ENCODE data around the gene STOM.

The STOM gene

GRCh38 chr9:121349009-121349408 lies 21.0 kb downstream of the STOM start:
- DNase-seq (ENCODE audit: low spot score), result no peak

DNA sequence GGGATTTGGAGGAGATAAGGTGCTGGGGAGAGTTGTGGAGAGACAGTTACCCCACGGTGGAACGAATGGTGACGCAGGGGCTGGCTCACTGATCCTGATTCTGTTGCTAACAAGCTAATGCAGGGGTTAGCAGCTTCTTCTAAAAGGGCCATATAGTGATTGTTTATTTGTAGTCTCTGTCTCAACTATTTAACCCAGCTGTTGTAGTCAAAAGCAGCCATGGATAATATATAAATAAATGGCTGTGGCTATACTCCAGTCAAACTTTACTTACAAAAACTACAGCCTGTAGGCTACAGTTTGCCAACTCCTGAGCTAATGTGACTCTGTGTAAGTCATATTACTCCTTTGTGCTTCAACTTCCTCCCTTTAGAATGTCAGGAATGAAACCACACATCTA lies 21.8 kb downstream of the STOM start:
- no peak for DNase-seq (ENCODE audit: low spot score)

DNA sequence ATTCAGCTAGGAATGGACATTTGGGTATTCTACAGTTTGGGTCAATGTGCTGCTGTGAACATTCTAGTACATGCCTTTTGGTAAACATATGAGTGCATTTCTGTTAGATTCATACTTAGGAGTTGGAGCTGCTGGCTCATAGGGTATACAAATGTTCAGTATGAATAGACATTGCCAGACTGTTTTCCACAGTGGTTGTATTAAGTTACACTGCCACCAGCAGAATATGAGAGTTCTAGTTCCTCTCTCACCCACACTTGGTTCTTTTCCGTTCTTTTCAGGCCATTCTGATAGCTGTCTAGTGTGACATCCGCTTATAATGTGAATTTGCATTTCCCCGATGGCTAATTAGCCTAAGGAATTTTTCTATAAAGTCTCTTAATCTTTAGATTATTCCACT lies 25.0 kb downstream of the STOM start:
- no peak for DNase-seq (ENCODE audit: low spot score)

GRCh38 chr9:121344184-121344583 lies 25.9 kb downstream of the STOM start:
- no peak for DNase-seq (ENCODE audit: low spot score)

DNA sequence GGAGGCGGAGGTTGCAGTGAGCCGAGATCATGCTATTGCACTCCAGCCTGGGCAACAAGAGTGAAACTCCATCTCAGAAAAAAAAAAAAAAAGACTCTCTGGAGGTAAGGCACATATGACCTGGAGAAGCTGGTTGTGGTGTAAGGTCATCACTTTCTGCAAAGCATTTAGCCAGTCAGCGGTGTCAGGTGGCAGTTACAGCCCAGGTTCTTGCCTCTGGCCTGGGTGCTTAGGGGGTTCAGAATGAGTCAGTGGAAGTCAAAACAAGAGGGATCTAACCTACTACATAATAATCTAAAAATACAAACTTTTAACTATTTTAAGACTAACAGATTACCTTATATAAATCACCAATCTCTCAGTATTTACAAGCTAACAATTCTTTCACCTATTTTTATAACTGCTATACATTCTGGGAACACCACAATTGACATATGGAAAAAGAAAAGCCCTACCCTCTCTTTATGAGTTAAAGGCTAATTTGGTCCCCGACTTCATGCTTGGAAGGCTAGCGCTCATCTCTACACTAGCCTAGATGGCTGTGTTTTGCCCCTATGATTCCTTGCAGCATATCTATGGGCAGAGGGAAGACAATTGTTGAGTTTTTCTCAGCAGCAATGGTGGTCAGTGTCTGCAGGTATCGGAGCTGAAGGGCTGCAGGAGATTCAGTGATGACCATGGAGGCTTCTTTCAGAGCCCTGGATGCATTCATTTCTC lies 29.2 kb downstream of the STOM start:
- DNase-seq (ENCODE audit: low spot score), result peak; percentile 22

- no peak for DNase-seq (ENCODE audit: low spot score)
Measured at GRCh38 chr9:121339437-121339836, 30.6 kb downstream of the STOM start.

DNA sequence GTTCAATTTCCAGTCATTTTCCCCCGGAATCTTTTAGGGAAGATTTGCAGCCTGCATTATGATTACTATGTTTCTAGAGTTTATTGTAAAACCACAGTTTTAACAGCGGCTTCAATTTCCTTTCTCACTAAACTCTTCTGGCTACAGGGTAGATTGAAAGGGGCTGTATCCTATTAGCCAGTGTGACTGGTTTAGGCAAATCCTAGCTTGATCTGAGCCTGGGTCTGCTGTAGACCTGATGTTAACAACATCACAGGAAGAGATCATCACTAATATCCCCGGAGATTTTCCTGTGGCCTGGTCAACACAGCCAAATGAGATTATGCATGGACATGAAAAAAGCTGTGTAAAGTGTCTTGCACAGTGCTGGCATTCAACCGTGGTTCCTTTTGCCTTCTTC lies 33.4 kb downstream of the STOM start:
- no peak for DNase-seq (ENCODE audit: low spot score)

DNA sequence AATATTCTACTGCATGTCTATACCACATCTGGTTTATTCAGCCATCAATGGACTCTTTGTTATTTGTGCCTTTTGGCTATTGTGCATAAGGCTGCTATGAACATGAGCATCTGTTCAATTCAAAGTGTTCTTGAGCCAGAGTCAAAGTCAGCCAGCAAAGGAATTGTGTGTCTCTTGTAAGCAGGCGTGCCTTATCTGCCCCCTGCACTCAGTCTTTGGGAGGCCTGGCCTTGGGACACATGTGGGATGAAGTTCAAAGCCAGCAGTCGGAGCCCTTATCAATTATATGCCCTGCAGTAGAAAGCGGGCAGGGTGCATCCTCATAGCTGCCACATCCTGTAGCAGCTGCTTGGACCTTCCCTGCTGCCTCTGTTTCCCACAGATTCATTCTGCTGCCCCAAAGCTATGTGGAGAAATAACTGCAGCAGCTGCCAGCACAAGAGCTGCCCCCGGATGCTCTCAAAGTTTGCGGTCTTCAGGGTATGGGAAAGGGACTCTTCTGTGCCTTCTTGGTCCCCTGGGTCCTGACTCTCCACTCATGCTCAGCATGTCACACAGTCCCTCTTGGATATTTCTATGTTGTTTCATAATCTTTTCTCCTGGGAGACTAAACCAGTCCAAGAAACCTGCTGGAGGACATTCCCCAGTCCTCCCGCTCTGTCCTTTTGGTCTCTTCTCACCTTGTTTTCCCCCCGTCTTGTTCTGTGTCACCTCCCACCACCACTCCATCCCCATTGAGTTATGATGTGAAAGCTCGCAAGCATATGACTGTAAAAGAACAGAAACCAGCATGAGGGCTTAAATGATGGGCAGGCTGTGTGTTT lies 35.9 kb downstream of the STOM start:
- DNase-seq (ENCODE audit: low spot score), result no peak

DNA sequence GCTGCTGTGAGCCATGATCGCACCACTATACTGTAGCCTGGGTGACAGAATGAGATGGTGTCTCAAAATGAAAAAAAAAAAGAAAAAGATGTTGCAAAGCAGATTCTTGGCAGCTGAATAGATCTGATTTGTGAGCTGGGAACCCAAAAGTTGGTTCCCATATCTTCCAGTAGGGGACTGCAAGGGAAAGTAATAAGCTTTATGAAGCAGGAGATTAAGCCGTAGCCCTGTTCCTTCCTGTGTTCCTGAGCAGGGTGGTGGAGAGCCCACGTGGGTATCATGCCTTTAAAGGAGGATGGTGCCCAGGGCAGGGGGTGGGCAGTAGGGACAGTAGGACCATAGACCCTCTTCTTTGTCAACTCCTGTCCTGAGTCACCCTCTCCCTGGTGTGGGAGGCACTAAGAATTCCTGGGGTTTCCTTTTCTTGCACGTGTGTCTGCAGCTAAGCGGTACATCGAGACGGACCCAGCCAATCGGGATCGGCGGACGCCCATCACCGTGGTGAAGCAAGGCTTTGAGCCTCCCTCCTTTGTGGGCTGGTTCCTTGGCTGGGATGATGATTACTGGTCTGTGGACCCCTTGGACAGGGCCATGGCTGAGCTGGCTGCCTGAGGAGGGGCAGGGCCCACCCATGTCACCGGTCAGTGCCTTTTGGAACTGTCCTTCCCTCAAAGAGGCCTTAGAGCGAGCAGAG lies 37.9 kb downstream of the STOM start:
- no peak for DNase-seq (ENCODE audit: low spot score)

- no peak for DNase-seq (ENCODE audit: low spot score)
Measured at GRCh38 chr9:121331549-121331948, 38.5 kb downstream of the STOM start.

GRCh38 chr9:121328876-121329681 lies 41.0 kb downstream of the STOM start:
- DNase-seq (ENCODE audit: low spot score), result no peak

DNA sequence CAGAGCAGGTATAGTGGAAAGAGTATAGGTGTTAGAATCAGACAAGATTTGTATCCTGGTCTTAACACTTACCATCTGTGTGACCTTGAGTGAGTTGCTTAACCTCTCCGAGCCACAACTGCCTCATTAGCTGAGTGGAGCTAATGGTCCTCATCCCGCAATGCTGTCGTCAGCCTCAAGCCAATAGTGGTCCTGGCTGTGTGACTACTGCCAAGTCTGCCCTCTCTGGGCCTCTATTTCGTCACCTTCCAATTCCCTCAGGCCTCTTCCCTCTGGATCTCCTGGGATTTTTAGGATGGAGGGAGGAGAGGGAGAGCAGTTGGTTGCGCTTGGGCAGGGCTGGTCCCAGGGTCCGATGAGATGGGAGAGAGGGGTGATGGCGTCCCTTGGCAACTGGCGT lies 41.6 kb downstream of the STOM start:
- no peak for DNase-seq (ENCODE audit: low spot score)

DNA sequence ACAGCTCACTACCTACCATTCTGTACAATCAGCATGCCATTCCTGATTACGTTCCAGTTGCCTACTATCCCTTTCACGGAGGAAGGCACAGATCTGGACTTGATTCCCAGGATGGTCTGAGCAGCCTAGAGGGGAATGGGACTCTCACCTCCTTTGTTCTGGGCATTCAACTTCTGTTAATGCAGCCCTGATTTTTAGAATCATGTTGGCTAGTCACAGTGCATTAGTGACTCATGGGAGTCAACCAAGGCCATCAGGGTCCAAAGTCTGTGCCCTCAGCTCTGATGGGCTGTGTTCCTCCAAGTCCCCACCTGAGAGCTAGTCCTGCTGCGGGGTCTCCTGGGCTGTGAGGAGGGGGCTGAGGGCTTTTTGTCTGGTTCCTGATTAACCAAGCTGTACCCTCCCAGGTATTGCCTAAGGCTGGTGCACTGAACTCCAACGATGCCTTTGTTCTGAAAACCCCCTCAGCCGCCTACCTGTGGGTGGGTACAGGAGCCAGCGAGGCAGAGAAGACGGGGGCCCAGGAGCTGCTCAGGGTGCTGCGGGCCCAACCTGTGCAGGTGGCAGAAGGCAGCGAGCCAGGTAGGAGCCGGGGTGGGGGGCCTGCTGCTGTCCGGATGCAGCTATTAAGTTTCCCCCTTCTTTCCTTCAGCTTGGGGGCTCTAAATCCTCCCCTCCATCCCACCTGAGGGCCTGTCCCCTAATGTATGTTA lies 43.0 kb downstream of the STOM start:
- no peak for DNase-seq (ENCODE audit: low spot score)

- DNase-seq (ENCODE audit: low spot score), result no peak
Measured at GRCh38 chr9:121326130-121326838, 43.8 kb downstream of the STOM start.

GRCh38 chr9:121325387-121325786 lies 44.7 kb downstream of the STOM start:
- DNase-seq (ENCODE audit: low spot score), result no peak

- no peak for DNase-seq (ENCODE audit: low spot score)
Measured at GRCh38 chr9:121324755-121325154, 45.3 kb downstream of the STOM start.

- DNase-seq (ENCODE audit: low spot score), result no peak
Measured at GRCh38 chr9:121324316-121324715, 45.7 kb downstream of the STOM start.

GRCh38 chr9:121323449-121324151 lies 46.5 kb downstream of the STOM start:
- DNase-seq (ENCODE audit: low spot score), result no peak

- DNase-seq (ENCODE audit: low spot score), result no peak
Measured at GRCh38 chr9:121322737-121323448, 47.2 kb downstream of the STOM start.

Measured in kidney tubule cell (primary cell).